OCI-LY7 (cell line): Measurements from ENCODE around the gene TGM6.

ENCODE experiments used
- CTCF ChIP-seq: fragments of 200-600 bp; sonication (generic); conservative IDR thresholded peaks from 2 replicates; pipeline ENCODE4 v1.5.1; 2014; ENCODE audit warnings: mild to moderate bottlenecking, antibody characterized with exemption, low read length, moderate library complexity, mixed read lengths
- EZH2phosphoT487 ChIP-seq: fragments of 200-600 bp; sonication (generic); IDR thresholded peaks from 2 replicates; pipeline ENCODE4 v1.6.1; 2018; ENCODE audit warnings: low read depth, borderline replicate concordance, mild to moderate bottlenecking, mixed run types, antibody characterized with exemption, low read length, moderate library complexity, mixed read lengths

- TF ChIP-seq CTCF (no peak), EZH2phosphoT487 (no peak)
These were observed 79.5 kb downstream of the TGM6 start for GRCh38 chr20:2459981-2460751.
